HepG2 (cell line): ENCODE measurements around the gene MTA2. TPM values are rescaled to one million over a fixed set of nuclear protein-coding genes. Genes with fewer than 3 reads are reported as not detected.

Experiments
- ARID3A ChIP-seq: IDR thresholded peaks from 2 replicates; pipeline ENCODE4 v1.6.1; 2012; ENCODE audit warnings: low read depth, low read length, improper control_type of control experiment
- HOXA3 ChIP-seq: sonication (generic); formaldehyde crosslinking; IDR thresholded peaks from 2 replicates; pipeline ENCODE4 v1.5.0; 2020; ENCODE audit warnings: missing genetic modification reagents
- MLXIP ChIP-seq: sonication (generic); formaldehyde crosslinking; IDR thresholded peaks from 2 replicates; pipeline ENCODE4 v1.9.0; 2021; ENCODE audit warnings: missing genetic modification reagents, borderline replicate concordance
- ZBTB40 ChIP-seq, 2 experiments: fragments of 450-650 bp in 1 of 2; sonication (generic) in 1 of 2; formaldehyde crosslinking in 1 of 2; IDR thresholded peaks; 2 replicates each; pipeline versions ENCODE4 v1.6.1 to v1.8.0; 2016 to 2022; ENCODE audit warnings: antibody characterized with exemption in 1 of 2, mild to moderate bottlenecking in 1 of 2, missing genetic modification reagents in 1 of 2
- ZHX2 ChIP-seq, 2 experiments: sonication (generic) in 1 of 2; formaldehyde crosslinking in 1 of 2; IDR thresholded peaks; 2 replicates each; pipeline versions ENCODE4 v1.6.1 to v1.9.0; 2014 to 2022; ENCODE audit warnings: antibody characterized with exemption in 1 of 2, borderline replicate concordance in 1 of 2, inconsistent platforms in 1 of 2, low read depth in 1 of 2, missing genetic modification reagents in 1 of 2
- ZNF773 ChIP-seq: sonication (generic); formaldehyde crosslinking; IDR thresholded peaks from 2 replicates; pipeline ENCODE4 v1.4.0; 2020; ENCODE audit warnings: missing genetic modification reagents, borderline replicate concordance
- polyA plus RNA-seq, 8 experiments: library from polyadenylated mRNA; depleted of rRNA in 3 of 8; stranded (reverse) in 7 of 8; unstranded in 1 of 8; fragments of >200 nt; fragmentation: Illumina TruSeq in 4 of 8; extraction: Trizol in 4 of 8; gene quantifications; 2 replicates each; pipeline versions ENCODE4 v1.2.1 to v1.2.3, GENCODE V29; 2011 to 2016; ENCODE audit warnings: low read depth in 4 of 8, missing spikeins in 1 of 8, mixed read lengths in 1 of 8; ENCODE audit not compliant: insufficient read depth in 1 of 8
- total RNA-seq, 5 experiments: library from RNA; depleted of rRNA; stranded (reverse); fragments of >200 nt; fragmentation: Illumina TruSeq; extraction: Trizol; gene quantifications; 2 replicates each; pipeline ENCODE4 v1.2.3, GENCODE V29; 2016; ENCODE audit warnings: low read depth in 1 of 5

MTA2 gene
- total and polyA plus RNA-seq, 2 of the 13 experiments (the other 11 are each of a cell fraction or from before 2014, with no cell fraction given), result 14.0 to 70.0 TPM

- TF ChIP-seq ARID3A (no peak), MLXIP (CRISPR knock-in tag) (no peak), ZHX2 (IDR thresholded peaks at IDR 0.05; ENCODE audit: low read depth) (0 out of 2 replicates have a peak, but pooled peaks have one; percentile 30), ZHX2 (CRISPR knock-in tag; IDR thresholded peaks at IDR 0.05; ENCODE audit: borderline replicate concordance) (no peak), ZNF773 (no peak), HOXA3 (peak; percentile 19; the same call in 1 of the 2 replicates), ZBTB40 (IDR thresholded peaks at IDR 0.05) (no peak), ZBTB40 (CRISPR knock-in tag; IDR thresholded peaks at IDR 0.05) (peak; percentile 75)
Observed at GRCh38 chr11:62547691-62548281, 53.9 kb downstream of the MTA2 start (continued).
